ENCODE measurements around the gene LYAR. TPM values are rescaled to one million over a fixed set of nuclear protein-coding genes. Genes with fewer than 3 reads are reported as not detected.

The LYAR gene
- total RNA-seq, 1 experiment from 2014 or later = 15.7 TPM

DNA sequence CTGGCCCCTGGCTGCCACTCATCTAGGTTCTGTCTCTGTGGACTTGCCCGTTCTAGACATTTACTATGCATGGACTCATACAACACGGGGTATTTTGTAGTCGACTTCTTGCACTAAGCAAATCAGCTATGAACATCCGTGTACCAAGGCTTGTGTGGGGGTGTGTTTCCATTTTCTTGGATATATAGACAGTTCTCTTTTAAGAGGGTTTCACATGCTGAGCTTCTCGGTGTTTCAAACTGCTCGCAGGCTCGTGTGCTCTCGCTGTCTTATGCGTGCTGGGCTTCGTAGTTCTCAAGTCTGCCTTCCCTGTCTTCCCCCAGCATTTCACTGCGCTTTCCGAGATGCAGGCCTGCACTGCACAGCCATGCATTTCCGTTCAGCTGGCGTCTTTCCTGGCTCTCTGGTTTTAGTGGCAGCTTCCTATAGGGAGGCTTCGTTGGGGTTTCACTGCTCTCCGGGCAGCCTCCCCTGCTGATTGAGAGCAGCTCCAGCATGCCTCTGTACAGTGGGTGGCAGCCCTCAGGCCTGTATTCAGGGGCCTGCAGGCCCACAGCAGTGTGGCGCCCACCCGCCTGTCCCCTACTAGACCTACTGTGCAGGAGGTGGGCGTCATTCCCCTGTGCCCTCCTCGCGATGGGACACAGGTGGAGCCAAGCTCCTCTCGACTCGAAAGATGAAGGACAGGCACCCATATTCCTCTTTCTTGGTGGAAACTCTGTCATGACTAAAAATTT is 27.7 kb upstream of the LYAR start:
- Histone ChIP-seq H3K9me2 (ENCODE audit: insufficient read depth) (no peaks in the 10 kb centered on the region), H3F3A (ENCODE audit: insufficient read depth, low read depth) (no peaks in the 10 kb centered on the region), H2AFZ (no peak overlapping the region), H3K27me3 (ENCODE audit: insufficient read depth, low read depth) (no peaks in the 10 kb centered on the region), H3K79me2 (ENCODE audit: low read depth) (no peaks in the 10 kb centered on the region), H3K4me3 (no peak overlapping the region), H3K9me3 (ENCODE audit: insufficient read depth, low read depth) (no peaks in the 10 kb centered on the region), H3K4me2 (no peak overlapping the region), H4K20me1 (ENCODE audit: insufficient read depth) (no peaks in the 10 kb centered on the region), H3K36me3 (ENCODE audit: low read depth) (no peaks in the 10 kb centered on the region), H3K27ac (no peak overlapping the region), H3K4me1 (replicated peaks; ENCODE audit: insufficient read depth) (no peaks in the 10 kb centered on the region)
- no TSS peak for BruUV-seq (replicated peaks)
- TF ChIP-seq EZH2 (IDR thresholded peaks at IDR 0.05; ENCODE audit: low read depth) (no peak), CTCF (conservative IDR thresholded peaks at IDR 0.05) (no peak)
- intact Hi-C loops (cut with micrococcal nuclease; ENCODE audit: unreplicated experiment) = no loop called here
- POLR2A ChIA-PET (ENCODE audit: unreplicated experiment) = no interaction called here
- CTCF ChIA-PET = no interaction called here
- no peak for DNase-seq

- H3K4me1 ChIP-seq (replicated peaks; ENCODE audit: insufficient read depth) = no peaks in the 10 kb centered on the region
- no peak overlapping the region for H2AFZ ChIP-seq
- no peak overlapping the region for H3K27ac ChIP-seq
- TF ChIP-seq CTCF (conservative IDR thresholded peaks at IDR 0.05) (no peak), EZH2 (IDR thresholded peaks at IDR 0.05; ENCODE audit: low read depth) (no peak)
- no peak overlapping the region for H3K4me3 ChIP-seq
- ChIA-PET CTCF (no interaction called here), POLR2A (ENCODE audit: unreplicated experiment) (no interaction called here)
- H3K9me2 ChIP-seq (ENCODE audit: insufficient read depth) = no peaks in the 10 kb centered on the region
- H3K9me3 ChIP-seq (ENCODE audit: insufficient read depth, low read depth) = no peaks in the 10 kb centered on the region
- no peak for DNase-seq
- intact Hi-C loops (cut with micrococcal nuclease; ENCODE audit: unreplicated experiment) = no loop called here
- BruUV-seq (replicated peaks) = no TSS peak
- H3K79me2 ChIP-seq (ENCODE audit: low read depth) = no peaks in the 10 kb centered on the region
- H3F3A ChIP-seq (ENCODE audit: insufficient read depth, low read depth) = no peaks in the 10 kb centered on the region; the same call in 1 of the 2 replicates
- no peak overlapping the region for H3K4me2 ChIP-seq
- no peaks in the 10 kb centered on the region for H3K27me3 ChIP-seq (ENCODE audit: insufficient read depth, low read depth)
- no peaks in the 10 kb centered on the region for H3K36me3 ChIP-seq (ENCODE audit: low read depth)
- no peaks in the 10 kb centered on the region for H4K20me1 ChIP-seq (ENCODE audit: insufficient read depth)
Measured at GRCh38 chr4:4316150-4316495, 26.2 kb upstream of the LYAR start.

GRCh38 chr4:4315461-4316149 is 25.7 kb upstream of the LYAR start:
- Histone ChIP-seq H3K9me2 (ENCODE audit: insufficient read depth) (no peaks in the 10 kb centered on the region), H3K9me3 (ENCODE audit: insufficient read depth, low read depth) (no peaks in the 10 kb centered on the region), H3K4me2 (no peak overlapping the region), H4K20me1 (ENCODE audit: insufficient read depth) (no peaks in the 10 kb centered on the region), H3K36me3 (ENCODE audit: low read depth) (no peaks in the 10 kb centered on the region), H3K4me1 (replicated peaks; ENCODE audit: insufficient read depth) (no peaks in the 10 kb centered on the region), H2AFZ (no peak overlapping the region), H3K27me3 (ENCODE audit: insufficient read depth, low read depth) (no peaks in the 10 kb centered on the region), H3K4me3 (no peak overlapping the region), H3K79me2 (ENCODE audit: low read depth) (no peaks in the 10 kb centered on the region), H3K27ac (no peak overlapping the region), H3F3A (ENCODE audit: insufficient read depth, low read depth) (no peaks in the 10 kb centered on the region; the same call in 1 of the 2 replicates)
- no TSS peak for BruUV-seq (replicated peaks)
- POLR2A ChIA-PET (ENCODE audit: unreplicated experiment) = no interaction called here
- CTCF ChIA-PET = no interaction called here
- TF ChIP-seq EZH2 (IDR thresholded peaks at IDR 0.05; ENCODE audit: low read depth) (no peak), CTCF (conservative IDR thresholded peaks at IDR 0.05) (no peak)
- DNase-seq = no peak
- intact Hi-C loops (cut with micrococcal nuclease; ENCODE audit: unreplicated experiment) = no loop called here
